GM19324 (cell line): ENCODE results near the gene EP400.

ENCODE experiments used
- ATAC-seq: cut with Tn5 transposase; IDR thresholded peaks from one replicate; pipeline ENCODE4 v1.9.1; 2021; ENCODE audit warnings: mild to moderate bottlenecking, moderate library complexity; ENCODE audit not compliant: unreplicated experiment, low FRiP score

EP400 gene

GRCh38 chr12:132014092-132014914 lies 64.6 kb downstream of the EP400 start:
- no peak for ATAC-seq

- no peak for ATAC-seq
Observed at GRCh38 chr12:132014915-132015280, 65.2 kb downstream of the EP400 start.

- ATAC-seq, result no peak
Observed at GRCh38 chr12:132015686-132016430, 66.1 kb downstream of the EP400 start.

- ATAC-seq, result no peak
Observed at GRCh38 chr12:132018193-132018916, 68.6 kb downstream of the EP400 start.

GRCh38 chr12:132019891-132020290 lies 70.1 kb downstream of the EP400 start:
- no peak for ATAC-seq

- no peak for ATAC-seq
Observed at GRCh38 chr12:132020292-132020691, 70.5 kb downstream of the EP400 start.

- ATAC-seq, result no peak
Observed at GRCh38 chr12:132021031-132021871, 71.5 kb downstream of the EP400 start.

GRCh38 chr12:132021965-132022364 lies 72.2 kb downstream of the EP400 start:
- no peak for ATAC-seq

GRCh38 chr12:132023658-132024057 lies 73.9 kb downstream of the EP400 start:
- ATAC-seq, result no peak

GRCh38 chr12:132024758-132025157 lies 75.0 kb downstream of the EP400 start:
- no peak for ATAC-seq

GRCh38 chr12:132025526-132025925 lies 75.8 kb downstream of the EP400 start:
- no peak for ATAC-seq

- ATAC-seq, result no peak
Observed at GRCh38 chr12:132026061-132026795, 76.5 kb downstream of the EP400 start.

- no peak for ATAC-seq
Observed at GRCh38 chr12:132026796-132027500, 77.2 kb downstream of the EP400 start.

GRCh38 chr12:132027636-132028035 lies 77.9 kb downstream of the EP400 start:
- ATAC-seq, result no peak

- ATAC-seq, result no peak
Observed at GRCh38 chr12:132028111-132028510, 78.4 kb downstream of the EP400 start.

- ATAC-seq, result no peak
Observed at GRCh38 chr12:132029503-132030300, 80.0 kb downstream of the EP400 start.

GRCh38 chr12:132030367-132031038 lies 80.8 kb downstream of the EP400 start:
- no peak for ATAC-seq

- no peak for ATAC-seq
Observed at GRCh38 chr12:132033627-132034026, 83.9 kb downstream of the EP400 start.
